PFSK-1 (cell line): ENCODE measurements around the gene CHSY3.

ENCODE experiments used
- POLR2AphosphoS5 ChIP-seq: IDR thresholded peaks from 2 replicates; pipeline ENCODE4 v1.6.1; 2012; ENCODE audit warnings: low read depth, mild to moderate bottlenecking, control low read depth, low read length, moderate library complexity
- SIN3A ChIP-seq: IDR thresholded peaks from 2 replicates; pipeline ENCODE4 v1.6.1; 2012; ENCODE audit warnings: mild to moderate bottlenecking, low read length, moderate library complexity, borderline replicate concordance; ENCODE audit not compliant: insufficient read depth
- TAF1 ChIP-seq: IDR thresholded peaks from 2 replicates; pipeline ENCODE4 v1.6.1; 2012; ENCODE audit warnings: low read length, control low read depth, borderline replicate concordance; ENCODE audit not compliant: insufficient read depth
- TF ChIP-seq, protein P1 (sequence below), 2 experiments: IDR thresholded peaks; 2 replicates each; pipeline versions ENCODE4 v1.6.1 to v1.8.0; 2011 to 2012; ENCODE audit warnings: low read depth in 2 of 2, low read length in 2 of 2, control low read depth in 1 of 2, inconsistent platforms in 1 of 2, mild to moderate bottlenecking in 1 of 2, moderate library complexity in 1 of 2; ENCODE audit not compliant: insufficient read depth in 1 of 2

GRCh38 chr5:129938077-129938476 lies 33.8 kb downstream of the CHSY3 start:
- TF ChIP-seq, protein P1, sequence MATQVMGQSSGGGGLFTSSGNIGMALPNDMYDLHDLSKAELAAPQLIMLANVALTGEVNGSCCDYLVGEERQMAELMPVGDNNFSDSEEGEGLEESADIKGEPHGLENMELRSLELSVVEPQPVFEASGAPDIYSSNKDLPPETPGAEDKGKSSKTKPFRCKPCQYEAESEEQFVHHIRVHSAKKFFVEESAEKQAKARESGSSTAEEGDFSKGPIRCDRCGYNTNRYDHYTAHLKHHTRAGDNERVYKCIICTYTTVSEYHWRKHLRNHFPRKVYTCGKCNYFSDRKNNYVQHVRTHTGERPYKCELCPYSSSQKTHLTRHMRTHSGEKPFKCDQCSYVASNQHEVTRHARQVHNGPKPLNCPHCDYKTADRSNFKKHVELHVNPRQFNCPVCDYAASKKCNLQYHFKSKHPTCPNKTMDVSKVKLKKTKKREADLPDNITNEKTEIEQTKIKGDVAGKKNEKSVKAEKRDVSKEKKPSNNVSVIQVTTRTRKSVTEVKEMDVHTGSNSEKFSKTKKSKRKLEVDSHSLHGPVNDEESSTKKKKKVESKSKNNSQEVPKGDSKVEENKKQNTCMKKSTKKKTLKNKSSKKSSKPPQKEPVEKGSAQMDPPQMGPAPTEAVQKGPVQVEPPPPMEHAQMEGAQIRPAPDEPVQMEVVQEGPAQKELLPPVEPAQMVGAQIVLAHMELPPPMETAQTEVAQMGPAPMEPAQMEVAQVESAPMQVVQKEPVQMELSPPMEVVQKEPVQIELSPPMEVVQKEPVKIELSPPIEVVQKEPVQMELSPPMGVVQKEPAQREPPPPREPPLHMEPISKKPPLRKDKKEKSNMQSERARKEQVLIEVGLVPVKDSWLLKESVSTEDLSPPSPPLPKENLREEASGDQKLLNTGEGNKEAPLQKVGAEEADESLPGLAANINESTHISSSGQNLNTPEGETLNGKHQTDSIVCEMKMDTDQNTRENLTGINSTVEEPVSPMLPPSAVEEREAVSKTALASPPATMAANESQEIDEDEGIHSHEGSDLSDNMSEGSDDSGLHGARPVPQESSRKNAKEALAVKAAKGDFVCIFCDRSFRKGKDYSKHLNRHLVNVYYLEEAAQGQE (IDR thresholded peaks at IDR 0.05; ENCODE audit: insufficient read depth in 1 of 2, low read depth in 2 of 2, low read length in 2 of 2): no peak
- TF ChIP-seq SIN3A (no peak), POLR2AphosphoS5 (no peak), TAF1 (no peak)
